DMS53 treated with DMSO at 0.1 percent for 48 hours (cell line): ENCODE results near the gene PPEF1.

Experiments
- DNase-seq: peaks from one replicate; lab custom pipeline; 2025; ENCODE audit not compliant: unreplicated experiment; lab: John Stamatoyannopoulos, UW

PPEF1 gene, protein sequence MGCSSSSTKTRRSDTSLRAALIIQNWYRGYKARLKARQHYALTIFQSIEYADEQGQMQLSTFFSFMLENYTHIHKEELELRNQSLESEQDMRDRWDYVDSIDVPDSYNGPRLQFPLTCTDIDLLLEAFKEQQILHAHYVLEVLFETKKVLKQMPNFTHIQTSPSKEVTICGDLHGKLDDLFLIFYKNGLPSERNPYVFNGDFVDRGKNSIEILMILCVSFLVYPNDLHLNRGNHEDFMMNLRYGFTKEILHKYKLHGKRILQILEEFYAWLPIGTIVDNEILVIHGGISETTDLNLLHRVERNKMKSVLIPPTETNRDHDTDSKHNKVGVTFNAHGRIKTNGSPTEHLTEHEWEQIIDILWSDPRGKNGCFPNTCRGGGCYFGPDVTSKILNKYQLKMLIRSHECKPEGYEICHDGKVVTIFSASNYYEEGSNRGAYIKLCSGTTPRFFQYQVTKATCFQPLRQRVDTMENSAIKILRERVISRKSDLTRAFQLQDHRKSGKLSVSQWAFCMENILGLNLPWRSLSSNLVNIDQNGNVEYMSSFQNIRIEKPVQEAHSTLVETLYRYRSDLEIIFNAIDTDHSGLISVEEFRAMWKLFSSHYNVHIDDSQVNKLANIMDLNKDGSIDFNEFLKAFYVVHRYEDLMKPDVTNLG

DNA sequence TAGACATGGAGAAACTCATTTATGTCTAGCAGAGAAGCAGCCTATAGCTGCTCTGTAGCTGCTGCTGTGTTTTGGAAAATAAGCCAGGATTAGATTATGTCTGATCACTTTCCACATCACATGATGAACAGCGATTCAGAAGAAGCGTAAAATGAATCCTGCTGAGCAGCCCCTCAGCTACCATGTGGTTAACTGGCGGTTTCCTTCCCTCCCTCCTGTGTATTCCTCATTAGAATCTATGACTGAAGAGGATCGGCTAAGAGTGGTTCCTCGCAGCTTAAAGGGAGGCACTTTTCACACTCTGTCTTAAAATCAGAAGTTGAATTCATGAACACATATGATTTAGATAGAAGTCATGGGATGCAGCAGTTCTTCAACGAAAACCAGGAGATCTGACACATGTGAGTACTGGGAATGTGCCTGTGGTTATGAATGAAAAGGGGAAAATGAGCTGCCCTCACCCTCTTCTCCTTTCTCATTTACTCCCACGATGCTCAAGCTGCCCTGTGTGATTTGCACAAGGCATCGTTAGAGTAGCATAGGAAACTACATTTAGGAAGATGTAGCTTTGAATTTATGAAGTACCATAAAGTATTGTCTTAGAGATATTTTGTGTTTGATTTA is at the start of gene PPEF1:
Gene PPEF1 (plus strand): TSS at position 220 of the 624 bp plus-strand sequence. CDS start 136 bp downstream, at position 356.
- no peak for DNase-seq

DNA sequence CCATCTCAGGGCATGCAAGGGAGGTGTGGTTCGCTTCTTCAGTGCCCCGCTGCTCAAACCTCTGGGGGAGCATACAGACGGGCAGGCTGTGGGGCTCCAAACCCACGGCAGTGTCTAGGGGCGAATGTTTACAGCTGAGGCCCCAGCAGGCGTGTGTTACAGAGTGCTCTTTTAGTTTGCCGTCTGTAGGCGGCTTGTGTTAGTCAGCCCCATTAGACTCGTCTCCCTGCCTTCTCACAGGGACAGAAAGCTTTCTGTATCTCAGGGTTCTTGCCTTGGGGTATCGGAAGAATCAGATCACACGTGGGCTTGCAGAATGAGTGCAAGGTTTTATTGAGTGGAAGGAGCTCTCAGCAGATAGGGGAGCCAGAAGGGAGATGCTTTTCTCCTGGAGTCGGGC is 46.2 kb upstream of the PPEF1 start:
- DNase-seq: no peak

DNA sequence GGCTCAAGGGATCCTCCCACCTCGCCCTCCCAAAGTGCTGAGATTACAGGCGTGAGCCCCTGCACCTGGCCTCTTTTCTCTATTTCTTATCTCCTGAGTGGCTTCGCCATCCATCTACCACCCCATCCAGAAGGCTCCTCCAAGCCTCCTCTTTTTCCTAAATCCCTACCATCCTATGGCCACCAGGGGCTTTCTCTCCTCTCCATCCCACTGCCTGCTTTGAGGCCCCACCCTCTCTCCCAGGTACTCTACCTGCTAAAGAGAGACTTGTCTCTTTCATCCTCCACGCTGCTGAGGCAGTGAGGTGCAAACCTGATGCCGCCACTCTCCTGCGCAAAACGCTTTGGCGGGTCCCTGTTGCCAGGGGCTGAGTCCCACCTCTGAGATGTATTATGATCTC is 42.5 kb upstream of the PPEF1 start:
- DNase-seq: no peak

DNA sequence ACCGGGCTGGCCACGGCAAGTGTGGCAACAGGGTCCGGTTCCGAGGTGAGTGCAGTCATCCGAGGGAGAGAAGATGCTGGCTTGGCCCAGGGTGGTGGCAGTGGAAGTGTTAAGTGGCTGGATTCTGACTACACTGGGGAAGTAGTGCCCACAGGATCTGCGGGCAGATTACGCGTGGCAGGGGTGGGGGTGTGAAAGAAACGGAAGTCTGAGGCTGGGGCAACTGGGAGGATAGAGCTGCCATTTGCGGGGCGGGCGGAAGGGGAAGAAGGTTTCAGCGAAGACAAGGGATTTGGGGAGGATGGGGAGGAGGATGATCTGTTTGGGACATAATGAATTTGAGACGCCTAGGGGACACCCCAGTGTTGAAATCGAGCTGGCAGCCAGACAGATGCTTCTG is 40.8 kb upstream of the PPEF1 start:
- DNase-seq: no peak

DNA sequence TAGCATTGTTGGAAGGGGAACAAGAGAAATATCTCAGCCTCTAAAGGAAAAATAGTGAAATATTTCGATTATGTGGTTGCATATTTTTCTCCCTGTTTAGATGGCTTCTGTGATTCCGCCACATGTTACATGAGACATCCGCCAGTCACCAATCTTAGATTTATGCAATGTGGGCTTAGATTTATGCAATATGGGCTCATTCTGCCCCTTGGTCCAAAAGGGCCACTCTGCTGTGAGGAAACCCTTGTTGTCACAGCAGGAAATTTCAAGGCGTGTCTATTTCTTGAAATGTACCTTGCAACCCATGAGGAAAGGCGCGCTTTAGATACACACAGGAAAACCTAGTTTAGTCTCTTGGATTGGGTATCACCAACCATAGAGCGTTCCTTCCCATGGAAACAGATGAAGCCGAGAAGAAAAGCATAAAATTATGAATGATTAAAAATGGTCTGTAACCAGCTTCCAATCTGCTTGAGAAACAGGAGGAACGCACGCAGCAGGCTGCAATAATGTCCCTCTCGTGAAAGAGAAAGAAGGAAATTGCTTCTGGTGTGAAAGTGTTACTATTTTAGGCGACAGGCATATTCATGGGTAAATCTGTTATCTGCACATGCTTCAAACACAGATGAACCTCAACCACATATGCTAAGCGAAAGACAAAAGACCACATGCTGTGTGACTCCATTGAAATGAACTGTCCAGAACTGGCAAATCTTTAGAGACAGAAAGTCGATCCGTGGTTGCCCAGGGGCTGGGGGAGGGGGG is 39.2 kb upstream of the PPEF1 start:
- DNase-seq: no peak

DNA sequence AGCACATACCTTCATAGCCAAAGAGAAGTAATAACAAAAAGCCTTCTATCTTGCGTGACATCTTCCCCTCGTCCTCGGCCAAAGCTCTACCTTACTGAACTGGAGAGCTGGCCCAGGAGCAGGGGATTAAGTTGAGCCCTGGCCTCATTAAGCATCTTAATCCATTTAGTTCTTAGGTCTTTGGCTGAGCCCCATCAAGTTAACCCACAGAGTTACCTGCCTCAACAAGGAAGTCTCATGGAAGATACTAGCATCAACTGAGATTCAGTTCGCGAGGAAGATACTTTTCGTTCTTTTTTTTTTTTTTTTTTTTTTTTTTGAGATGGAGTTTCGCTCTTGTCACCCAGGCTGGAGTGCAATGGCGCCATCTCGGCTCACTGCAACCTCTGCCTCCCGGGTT is 35.4 kb upstream of the PPEF1 start, which contains the start of gene RS1:
Gene RS1 (minus strand): TSS at position 101 of the 400 bp plus-strand sequence. CDS start 40 bp downstream, at position 61.
- no peak for DNase-seq

DNA sequence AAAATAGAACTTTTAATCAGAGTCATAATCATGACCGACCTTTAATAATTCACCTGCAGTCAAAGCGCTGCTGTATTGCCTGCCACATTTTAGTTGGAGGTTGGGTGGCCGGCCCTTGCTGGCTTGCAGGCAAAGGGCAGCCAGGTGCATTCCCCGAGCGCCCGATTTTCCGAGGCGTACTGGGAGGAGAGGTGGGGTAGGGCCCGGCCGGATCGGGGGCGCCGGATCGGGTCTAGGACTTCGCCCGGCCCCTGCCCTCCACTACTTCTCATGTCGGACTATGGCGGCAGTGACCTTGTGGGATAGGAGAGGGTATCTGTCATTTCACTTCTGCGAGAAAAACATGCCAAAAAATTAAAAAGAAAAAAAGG is 33.0 kb upstream of the PPEF1 start:
- DNase-seq: no peak

DNA sequence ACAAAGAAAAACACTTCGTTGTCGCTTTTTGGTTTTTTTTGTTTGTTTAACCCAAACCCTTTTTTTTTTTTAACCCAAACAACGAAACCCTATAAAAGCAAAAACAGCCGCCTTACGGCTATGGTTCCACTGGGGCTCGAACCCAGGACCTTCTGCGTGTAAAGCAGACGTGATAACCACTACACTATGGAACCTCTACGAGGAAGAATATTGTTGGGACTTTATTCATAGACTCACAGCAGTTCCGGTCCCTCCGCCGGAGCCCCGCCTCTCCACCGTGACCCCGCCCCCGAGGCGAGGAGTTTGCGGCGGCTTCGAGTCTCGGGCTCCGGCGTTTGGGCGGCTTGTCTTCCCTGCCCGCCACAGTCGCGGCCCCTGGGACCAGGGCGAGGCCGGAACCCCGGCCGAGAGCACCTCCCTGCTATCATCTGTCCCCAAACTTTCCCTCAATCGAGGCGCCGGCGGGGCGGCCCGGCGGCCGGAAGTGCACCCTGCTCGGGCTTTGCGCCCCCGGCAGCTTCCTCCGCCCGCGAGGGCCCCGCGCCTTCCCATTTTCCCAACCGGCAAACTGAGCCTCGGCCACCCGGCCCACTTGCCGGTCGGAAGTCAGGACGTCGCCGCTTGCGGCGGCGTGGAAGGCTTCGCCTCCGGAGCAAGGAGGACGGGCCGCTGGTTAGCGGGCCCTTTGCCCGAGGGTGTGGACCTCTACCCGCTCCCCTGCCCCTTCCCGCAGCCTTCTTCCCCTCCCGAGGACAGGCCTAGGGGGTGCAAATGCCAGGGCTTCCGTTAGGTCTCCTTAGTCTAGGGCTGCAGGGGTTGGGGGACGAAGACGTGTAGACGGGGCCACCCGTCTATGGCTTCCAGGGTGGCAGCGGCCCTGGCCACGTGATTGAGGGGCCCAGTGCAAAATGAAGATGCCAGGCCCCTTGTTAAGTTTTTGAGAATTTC is 32.4 kb upstream of the PPEF1 start:
- peak; percentile 50 for DNase-seq

DNA sequence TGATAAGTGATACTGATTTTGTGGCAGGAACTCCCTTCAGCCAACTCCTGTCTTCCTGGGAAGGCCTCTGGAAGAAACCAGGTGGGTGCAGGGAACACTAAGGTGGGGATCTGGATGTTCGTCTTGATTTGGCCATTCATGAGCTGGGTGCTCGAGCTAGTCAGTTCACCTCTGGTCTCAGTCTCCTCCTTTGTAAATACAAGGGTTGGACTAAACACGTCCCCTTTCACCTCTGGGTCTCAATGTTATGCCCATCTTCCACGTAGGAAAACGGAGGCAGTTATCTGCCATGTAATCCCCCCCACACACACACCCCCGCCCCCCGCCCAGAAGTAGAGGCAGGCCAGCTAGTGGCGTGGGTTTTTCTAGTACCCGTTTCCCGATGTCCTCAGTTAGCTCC is 31.4 kb upstream of the PPEF1 start:
- no peak for DNase-seq

DNA sequence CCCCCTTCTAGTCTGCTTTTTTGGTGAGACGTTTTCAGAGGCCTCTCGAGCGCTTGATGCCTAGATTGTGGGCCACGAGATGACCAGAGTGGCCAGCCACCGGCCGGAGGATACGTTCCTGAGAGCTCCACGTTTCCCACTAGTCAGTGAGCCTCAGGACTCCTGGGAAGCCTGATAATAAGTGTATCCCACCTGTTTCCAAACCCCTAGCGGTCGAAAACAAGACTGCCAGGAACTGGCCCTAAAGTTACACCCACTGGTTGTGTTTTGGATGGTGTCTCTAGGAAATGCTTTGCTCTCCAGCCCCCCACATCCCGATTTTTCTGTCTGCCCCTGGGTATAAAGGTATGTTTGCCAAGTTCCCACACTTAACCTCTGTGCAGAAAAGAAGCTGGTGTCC is 31.0 kb upstream of the PPEF1 start:
- peak; percentile 67 for DNase-seq

DNA sequence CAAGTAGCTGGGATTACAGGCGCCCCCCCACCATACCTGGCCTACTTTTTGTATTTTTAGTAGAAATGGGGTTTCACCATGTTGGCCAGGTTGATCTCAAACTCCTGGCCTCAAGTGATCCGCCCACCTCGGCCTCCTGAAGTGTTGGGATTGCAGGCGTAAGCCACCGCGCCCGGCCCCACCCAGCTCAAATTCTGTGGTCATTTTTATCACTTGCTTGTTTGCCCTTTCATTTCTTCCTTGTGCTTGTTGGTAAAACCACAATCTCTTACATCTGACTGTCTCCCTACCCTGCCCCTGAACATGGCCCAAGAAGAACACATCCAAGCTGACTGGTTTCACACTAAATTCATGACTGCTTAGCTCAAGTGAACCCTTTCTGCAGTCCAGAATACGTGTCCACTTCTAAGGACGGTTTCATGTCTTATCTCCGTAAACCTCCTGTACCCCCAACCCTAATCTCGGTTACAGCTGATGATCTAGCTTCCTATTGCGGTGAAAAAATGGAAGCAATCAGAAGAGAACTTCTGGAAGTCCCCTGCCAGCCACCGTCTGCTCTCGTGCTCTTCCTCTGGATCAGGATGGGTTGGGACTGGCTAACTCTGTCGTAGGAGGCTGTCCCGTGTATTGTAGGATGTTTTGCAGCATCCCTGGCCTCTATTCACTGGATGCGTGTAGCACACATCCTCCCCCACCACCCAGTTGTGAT is 30.1 kb upstream of the PPEF1 start:
- DNase-seq: no peak

DNA sequence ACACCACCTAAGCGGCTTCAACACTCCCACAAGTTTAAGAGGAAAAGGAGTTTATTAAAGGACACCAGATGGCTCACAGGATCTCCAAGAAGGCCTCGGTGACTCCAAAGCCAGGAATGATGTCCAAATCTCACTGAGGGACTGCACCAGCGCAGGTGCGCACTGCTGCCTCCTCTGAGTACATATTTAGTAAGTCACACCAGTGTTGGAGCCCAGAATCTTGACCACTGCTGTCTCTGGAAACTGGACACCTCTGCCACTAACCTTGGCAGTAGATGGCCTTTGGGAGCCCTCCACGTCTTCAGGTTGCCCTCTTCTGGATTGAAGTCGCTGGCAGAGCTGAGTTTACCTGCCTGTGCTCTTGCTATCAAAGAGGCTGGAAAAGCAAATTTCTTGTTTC is 25.4 kb upstream of the PPEF1 start:
- DNase-seq: no peak

DNA sequence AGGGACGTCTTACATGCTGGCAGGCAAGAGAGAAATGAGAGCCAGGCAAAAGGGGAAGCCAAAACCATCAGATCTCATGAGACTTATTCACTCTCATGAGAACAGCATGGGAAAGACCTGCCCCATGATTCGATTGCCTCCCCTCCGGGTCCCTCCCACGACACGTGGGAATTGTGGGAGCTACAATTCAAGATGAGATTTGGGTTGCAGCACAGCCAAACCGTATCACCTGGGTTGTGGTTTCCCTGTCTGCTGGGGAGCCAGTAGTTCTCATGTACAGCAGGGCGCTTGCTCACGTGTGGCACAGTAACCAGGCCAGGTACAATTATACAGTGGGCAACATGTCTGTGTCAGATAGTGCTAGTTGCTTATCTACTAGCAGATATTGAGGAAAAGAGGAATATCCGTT is 24.5 kb upstream of the PPEF1 start:
- DNase-seq: no peak

DNA sequence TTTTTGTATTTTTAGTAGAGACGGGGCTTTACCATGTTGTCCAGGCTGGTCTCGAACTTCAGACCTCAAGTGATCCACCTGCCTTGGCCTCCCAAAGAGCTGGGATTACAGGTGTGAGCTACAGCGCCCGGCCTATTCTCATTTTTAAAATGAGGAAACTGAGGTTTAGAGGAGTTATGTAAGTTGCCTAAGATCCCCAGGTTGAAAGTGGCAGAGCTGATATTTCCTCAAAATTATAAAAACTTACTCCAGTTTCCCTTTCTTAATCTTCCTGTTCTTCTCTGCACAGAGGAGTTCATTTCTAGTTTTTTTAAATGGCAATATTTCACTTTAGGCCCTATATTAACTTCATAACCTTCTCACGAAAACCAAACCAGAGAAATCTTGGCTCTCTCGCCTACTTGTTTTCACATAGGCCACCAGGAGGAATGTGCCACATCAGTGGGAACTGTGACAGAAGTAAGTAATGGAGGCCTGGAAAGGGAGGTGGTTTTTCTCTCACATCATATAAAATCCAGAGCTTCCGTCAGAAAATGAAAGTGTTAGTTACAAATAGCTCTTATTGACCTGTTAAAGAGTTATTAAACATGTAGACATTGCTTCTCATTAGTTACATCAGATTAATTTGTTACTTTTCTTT is 19.5 kb upstream of the PPEF1 start:
- no peak for DNase-seq

DNA sequence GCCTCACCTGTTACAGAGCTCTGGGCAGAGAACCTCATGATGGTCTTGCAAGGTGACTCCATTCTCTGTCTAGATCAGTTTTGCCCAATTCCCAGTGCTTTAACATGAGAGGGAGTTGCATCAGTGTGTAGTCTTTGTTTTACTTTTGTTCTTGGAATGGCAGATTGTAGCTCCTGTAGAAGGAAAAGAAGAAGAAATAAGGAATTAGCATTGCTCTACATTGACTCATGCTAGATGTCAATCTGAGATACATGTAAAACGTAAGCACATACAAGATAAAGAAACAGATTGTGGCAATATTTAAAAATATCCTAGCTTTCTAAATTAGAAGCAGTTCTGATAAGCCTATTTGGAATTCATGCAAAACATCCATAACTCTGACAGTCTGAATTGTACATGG is 16.0 kb upstream of the PPEF1 start:
- no peak for DNase-seq

DNA sequence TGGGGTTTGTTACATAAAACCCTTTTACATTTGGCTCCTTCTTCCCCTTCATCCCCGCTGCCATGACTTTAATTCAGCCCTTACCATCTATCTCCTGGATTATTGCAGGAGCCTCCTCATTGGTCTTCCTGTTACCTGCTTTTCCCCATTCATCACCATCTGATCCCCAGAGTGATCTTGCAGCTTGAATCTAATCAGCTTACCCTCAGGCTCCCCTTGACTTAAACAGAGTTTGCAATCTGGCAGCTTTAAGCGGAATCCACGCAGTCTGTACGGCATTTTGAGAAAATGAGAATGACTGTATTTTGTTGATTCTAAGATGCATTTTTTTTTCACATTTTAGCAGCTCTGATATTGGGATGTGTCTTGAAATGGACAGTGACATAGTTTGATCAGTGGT is 14.9 kb upstream of the PPEF1 start:
- no peak for DNase-seq

DNA sequence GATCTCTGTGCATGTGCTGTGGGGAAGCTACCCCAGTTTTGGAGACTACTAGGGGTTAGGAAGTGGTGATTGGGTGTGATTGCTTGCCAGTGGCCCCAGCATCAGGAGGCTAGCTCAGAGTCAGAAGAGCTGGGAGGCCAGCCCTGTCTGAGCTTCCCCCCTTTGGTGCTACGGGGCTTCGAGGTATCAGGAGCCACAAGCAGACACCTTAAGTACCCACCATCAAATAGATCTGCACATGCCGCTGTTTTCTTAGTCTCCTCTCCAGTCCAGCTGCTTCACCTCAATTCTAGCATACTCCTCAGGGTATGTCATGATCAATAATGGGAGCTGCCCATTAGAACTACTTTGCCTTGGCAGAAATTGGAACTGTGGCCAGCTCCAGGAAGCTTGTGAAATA is 10.8 kb upstream of the PPEF1 start:
- no peak for DNase-seq

DNA sequence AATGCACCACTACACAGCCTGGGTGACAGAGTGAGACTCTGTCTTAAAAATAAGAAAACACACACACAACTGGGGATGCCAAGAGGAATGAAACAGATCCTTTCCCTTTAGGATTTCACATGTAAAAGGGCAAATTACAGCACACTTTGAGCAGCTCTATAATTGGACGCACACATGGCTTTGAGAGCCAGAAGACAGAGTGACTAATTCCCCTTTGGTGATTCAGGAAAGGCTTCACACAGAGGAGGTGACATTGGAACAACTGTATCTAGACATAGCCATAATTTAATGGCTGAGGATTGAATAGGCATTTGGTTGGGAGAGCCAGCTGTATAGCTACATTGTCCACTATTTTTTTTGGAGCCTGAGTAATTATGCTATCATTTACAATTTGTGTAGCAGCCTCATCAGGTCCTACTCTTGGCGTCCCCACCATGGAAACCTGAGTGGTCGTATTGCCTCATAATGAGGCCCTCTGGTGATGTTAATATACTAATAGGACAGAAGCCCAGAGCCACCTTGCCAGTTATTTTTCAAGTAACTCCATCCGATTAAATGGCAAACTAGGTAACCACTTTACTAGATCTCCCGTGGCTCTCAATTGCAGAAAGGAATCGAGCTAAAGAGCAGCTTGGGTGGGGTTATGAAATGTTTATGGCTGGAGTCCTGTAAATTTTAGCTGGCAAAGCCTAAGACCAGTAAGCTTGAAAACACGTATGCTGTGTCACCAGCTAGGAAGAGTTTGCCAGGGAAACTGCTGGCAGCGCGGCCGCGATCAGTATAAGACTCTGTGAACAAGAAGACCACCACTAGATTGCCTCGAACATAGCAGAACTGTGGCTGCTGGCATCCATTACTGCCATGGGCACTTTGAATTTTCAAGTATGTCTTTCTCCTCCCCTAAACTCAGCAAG is 8.5 kb upstream of the PPEF1 start:
- no peak for DNase-seq
